ENCODE results near the gene RBPJL. TPM values are rescaled to one million over a fixed set of nuclear protein-coding genes. Genes with fewer than 3 reads are reported as not detected.

Gene RBPJL
- total RNA-seq, 1 experiment from 2014 or later: not detected

DNA sequence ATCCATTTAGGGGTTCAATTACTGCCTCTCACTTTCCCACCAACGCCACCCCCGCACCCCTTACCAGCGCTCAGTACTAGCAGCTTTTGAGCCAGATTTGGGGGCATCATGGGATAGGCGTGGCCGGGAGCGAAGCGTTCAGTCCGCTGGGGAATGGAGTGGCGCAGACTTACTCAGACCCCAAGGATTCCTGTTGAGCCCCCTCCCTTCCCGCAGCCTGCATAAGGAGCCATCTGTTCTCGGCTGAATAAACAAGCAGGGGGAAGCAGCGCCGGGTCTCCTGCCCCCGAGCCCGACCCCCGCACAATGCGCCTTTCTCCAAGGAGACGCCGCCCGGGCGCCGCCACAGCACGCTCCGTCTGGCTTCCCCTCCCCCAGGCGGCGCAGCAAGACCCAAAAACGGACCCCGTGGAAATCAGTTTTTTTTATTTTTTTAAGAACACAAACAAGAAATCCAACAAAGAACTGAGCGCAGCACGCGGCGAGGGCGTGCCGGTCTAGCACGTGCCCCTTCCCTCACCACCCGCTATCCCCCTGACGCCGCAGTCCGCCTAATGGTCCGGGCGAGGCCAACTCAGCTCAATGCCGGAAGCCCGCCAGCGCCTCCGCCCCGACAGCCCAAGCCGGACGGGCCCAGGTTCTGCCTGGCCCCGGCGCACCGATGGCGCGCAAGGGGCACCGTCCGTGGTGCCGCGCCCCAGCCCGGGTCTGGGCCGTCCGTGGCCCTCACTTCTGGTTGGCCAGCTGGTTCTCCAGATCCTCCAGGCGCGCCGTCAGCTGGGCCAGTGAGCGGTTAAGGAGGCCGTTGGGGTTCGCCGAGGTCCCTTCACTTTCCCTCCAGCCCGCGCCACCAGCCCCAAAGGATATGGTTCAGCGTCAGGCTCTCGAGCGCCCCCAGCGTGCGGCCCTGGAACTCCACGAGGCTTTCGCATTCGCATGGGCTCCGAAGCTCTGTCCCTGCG is 13.3 kb upstream of the RBPJL start:
- DNase-seq (ENCODE audit: low spot score): peak; percentile 92

DNA sequence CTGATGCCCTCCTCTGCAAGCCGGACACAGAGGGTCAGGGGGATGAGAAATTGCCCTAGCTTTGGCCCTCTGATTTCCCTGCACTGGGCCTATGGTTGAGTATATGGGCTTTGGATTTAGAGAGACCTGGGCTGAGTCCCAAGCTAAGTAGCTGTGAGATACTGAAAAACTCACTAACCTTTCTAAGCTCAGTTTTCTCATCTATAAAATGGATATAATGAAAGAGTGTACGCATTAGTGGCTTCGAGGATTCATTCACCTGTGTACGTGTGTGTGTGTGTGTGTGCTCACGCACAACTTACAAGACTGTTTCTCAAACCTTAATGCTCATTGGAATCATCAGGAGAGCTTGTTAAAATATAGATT is 12.7 kb upstream of the RBPJL start:
- DNase-seq (ENCODE audit: low spot score): no peak

DNA sequence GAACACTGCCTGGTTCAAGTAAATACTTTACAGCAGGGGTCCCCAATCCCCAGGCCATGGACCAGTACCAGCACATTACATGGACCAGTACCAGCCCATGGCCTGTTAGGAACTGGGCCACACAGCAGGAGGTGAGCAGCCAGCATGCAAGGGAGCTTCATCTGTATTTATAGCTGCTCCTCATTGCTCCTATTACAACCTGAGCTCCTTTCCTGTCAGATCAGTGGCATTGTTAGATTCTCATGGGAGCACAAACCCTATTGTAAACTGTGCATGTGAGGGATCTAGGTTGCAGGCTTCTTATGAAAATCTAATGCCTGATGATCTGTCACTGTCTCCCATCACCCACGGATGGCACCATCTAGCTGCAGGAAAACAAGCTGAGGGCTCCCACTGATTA is 12.0 kb upstream of the RBPJL start:
- DNase-seq (ENCODE audit: low spot score): no peak

DNA sequence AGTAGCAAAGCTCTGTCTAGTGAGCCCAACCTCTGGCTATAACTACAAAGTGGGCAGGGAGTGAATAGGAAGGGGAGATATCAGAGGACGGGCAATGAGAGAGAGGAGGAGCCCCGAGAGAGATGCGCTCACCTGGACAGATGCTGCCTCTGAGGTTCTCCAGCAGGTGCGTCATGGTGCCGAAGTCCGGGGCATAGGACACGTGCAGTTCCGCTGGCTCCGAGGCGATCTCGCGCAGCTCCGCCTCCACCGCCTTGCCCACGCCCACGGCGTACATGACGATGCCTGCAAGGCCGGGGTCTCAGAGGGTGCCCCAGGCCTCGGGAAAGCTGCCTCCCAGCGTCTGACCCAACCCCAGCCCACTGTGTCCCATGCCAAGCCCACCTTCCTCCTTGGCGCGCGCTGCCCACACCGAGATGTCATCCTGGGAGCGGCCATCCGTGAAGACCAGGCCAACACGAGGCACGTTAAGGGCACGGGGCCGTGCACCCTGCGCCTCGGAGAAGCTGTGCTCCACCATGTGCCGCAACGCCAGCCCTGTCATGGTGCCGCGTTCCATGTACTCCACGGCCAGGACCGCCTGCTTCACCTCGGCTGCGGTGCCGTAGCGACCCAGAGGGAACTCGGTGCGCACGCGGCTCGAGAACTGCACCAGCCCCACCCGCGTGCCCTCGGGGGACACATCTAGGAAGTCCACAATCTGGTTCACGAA is 8.7 kb upstream of the RBPJL start:
- DNase-seq (ENCODE audit: low spot score): no peak

DNA sequence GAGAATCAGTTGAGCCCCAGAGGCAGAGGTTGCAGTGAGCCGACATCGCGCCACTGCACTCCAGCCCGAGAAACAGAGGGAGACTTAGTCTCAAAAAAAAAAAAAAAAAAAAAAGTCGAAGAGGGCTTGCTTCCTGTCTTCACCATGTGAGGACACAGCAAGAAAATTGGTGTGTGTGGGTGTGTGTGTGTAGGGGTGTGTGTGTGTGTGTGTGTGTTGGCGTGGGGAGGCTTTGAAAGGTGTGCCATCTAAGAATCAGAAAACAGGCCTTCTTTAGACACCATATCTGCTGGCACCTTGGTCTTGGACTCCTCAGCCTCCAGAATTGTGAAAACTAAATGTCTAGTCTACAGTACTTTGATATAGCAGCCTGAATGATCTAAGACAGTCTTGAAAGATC is 6.9 kb upstream of the RBPJL start:
- no peak for DNase-seq (ENCODE audit: low spot score)

DNA sequence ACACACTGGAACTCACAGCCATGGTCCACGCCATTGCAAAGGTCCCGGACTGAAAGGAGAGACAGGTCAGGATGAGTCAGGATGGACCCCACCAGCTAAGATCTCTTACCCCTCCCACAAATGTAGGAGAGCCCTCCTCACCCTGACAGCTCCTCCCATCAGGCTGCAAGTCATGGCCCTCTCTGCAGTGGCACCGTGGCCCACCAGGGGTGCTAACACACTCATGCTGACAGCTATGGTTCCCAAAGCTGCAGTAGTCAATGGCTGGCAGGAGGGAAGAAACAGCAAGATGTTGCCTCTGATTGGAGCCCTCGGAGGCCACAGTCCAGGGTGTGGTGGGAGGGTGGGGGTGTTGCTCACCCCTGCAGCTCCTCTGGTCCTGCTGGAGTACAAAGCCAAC is 5.7 kb upstream of the RBPJL start:
- peak; percentile 66 for DNase-seq (ENCODE audit: low spot score)

DNA sequence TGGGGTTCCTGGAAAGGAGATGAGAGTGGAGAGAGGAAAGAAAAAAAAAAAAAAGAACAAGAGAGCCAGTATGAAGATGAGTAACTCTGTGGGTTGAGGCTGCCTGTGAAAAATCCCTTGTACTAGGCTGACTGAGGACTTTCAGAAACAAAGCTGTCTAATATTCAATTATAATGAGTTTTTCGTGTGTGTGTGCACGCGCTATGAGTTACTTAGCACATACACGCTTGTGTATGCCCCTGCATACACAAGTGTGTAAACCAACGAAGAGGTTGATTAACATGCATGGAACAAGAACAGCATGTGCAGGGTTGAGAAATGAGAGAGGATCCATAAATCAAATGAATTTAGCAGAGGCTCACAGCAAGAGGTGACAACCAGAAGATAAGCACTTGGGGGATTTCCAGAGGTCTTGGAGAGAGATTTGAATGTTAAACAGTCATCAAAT is 4.8 kb upstream of the RBPJL start:
- no peak for DNase-seq (ENCODE audit: low spot score)

DNA sequence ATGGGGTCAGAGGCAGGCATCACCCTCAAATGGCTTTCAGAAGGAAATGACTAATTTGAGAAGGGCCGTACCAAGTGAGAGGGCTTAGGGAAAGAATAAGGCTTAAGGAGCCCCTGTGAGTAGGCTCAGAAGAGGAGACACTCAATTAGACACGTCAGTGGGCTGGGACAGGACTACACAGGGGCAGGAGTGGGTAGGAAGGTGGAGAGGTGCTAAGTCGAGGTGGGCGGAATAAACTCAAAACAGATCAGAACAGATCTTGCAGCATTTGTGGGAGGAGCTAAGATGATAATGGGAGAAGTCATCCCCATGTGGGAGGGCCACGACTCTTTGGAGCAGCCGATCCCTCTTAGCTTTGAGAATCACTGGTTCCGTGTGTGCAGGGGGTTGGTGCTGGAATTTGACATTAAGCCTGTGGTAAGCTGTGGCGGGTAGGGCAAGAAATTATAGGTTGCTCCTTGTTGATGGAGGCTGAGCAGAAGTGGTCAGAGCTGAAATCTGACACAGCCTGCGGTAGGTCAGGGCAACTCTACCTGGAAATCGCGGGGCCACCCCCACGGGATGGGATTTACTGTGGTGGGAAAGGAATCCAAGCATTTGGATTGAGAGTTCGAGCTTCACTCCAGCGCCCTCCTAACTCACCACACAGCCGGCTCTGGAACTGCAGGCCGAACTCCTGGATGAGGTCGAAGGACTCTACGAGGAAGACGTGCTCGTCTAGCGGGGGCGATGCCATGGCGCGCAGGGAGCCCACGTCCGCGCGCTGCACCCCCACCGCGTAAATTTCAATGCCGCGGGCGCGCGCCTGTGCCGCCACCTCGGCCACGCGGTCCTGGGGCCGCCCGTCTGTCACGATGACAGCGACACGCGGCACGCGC is 2.8 kb upstream of the RBPJL start:
- DNase-seq (ENCODE audit: low spot score): no peak

DNA sequence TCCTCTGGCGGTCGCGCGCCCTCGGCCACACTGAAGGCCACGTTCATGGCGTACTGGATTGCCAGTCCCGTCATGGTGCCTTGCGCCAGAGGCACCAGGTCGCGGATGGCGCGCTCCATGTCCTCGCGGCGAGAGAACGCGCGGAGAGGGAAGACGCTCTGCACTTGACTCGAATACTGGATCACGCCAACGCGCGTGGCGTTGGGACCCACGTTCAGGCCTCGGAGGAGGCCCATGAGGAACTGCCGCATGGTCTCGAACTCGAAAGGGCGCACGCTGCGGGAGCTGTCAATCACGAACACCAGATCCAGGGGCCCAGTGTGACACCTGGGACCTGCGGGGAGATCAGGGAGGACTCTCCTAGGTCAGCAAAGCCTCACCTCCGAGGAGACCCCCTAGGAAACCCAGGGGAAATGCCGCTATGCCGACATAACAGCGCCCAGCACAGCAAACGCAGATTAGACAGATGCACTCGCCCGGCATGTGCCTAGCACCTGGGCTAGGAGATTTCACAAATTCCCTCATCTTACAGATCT is 2.1 kb upstream of the RBPJL start:
- no peak for DNase-seq (ENCODE audit: low spot score)

DNA sequence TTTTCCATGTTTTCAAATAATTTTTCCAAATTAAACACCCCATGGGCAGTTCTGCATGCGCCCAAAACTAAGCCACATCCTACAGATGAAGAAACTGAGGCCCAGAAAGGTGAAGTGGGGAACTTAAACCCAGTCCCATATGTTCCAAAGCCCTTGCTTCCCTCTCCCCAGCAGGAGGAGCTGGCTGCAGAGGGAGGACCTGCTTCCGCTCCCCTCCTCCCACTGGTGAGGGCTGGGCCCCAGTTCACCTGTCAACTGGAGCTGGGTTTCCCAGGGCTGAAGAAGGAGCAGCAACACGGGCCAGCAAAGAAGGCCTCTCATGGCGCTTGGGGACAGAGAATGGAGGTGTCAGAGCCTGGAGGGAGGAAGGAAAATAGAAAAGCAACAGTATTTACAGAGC is 1.4 kb upstream of the RBPJL start:
- DNase-seq (ENCODE audit: low spot score): no peak

DNA sequence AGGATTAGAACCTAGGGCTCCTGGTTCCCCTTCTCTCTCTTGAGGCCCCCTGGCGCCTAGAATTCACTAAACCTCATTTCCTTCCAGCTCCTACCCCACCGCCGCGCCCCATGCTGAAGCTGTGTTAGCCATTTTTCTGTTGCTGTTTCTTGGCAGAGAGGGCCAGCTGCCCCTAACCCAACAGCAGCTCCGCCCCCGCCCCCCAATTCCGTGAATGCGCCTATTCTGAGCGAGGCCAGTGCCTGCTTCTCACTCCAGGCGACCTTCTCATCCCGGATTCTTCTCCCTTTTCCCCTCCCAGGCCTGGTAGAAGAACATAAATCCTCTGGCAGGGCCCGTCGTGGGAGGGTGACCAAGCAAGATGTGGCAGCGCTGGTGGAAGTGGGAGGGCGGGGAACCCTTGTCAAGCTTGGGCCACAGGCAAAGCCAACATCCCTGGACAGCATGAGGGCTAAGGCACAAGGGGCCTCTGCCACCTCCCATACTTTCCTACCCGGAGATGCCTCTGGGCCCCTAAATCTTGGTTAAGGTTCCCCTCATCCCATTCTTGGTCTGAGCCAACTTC is 518 bp downstream of the RBPJL start:
- no peak for DNase-seq (ENCODE audit: low spot score)

DNA sequence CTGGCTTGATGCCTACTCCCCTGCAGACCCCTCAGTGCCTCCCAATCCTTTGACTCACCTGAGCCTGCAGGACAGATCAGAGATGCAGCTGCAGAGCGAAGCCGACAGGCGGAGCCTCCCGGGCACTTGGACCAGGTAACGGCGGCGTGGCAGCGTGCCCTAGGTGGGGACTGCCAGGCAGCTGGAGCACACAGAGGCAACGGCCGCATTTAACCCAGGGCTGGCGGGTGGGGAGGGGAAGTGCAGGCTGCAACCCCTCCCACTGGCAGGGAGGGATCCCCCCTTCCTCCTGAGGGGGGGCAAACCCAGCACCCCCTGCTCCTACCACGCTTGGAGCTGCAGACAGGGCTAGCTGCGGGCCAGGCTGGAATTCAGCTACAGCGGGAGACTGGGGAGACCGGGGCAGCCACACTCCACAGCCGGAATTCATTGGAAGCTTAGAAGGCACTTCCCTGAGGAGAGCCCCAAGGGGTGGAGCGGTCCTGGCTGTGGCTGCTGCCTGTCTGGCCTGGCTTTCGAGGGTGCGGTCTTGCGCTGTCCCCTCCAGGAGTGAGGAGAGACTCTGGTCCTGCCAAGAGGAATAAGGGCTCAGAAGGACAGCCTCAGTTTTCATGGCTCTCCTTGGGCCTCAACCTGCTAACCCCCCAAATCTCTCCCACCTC is 1.6 kb downstream of the RBPJL start, which contains the start of gene MATN4:
Gene MATN4, minus strand, starts transcription at position 183 of the 662 bp plus-strand sequence. CDS start 2,717 bp downstream, outside the sequence.
- peak; percentile 45 for DNase-seq (ENCODE audit: low spot score)

DNA sequence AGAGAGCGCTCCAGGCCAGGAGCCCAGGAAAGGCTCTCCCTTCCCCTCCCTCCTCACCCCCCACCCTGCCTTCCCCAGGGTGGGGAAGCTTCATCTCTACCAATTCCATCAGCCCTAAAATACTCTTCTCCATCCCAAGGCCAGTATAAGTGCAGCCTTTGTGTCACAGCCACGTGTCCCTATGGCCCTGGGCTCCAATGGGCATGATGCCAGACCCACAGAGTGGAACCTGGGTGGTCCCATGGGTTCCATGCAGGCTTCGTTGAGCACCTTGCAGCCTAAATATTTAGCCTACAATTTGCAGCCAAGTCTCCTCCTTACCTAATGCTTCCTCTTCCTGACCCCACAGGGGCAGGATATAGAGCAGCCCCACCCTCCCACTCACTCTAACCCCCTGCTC is 2.4 kb downstream of the RBPJL start:
- DNase-seq (ENCODE audit: low spot score): no peak

DNA sequence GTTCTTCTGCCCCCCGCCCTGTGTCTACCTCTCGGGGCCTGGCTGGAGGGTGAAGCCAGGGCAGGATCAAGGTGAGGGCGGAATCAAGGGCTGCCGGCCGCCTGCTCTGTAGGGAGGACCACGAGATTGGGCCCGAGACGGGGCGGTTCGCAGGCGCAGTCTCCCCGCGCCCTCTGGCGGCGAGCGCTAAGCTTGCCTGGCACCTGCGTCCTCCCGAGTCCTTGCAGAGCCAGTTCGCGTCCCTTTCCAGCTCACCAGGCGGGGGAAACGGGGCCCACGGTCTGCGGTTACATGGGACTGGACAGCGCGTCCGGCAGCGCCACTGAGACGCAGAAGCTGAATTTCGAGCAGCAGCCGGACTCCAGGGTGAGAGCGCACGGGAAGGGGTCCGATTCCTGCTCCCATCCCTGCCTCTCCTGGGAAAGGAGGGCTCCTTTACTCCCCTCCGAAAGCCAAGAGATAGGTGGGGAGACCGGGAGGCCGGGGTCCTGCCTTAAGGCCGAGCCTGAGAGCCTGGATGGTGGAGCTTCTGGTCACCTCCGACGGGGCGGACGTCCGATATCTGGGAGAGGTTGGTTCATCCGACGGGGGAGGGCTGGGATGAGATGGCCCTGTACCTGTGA is 5.1 kb downstream of the RBPJL start:
- peak; percentile 84 for DNase-seq (ENCODE audit: low spot score)

DNA sequence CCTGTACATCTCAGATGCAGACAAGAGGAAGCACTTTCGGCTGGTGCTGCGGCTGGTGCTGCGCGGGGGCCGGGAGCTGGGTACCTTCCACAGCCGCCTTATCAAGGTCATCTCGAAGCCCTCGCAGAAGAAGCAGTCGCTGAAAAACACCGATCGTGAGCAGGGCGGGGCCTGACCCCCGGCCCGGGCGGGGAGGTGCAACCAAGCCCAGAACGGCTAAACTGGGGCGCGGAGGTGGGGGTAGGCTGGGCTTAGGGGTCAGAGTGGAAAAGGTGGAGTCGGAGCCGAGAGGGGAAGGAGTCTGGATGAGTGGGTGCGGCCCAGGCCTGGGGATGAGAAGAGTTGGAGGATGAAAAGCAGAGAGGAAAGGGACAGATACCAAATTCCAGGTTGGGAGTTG is 5.6 kb downstream of the RBPJL start:
- no peak for DNase-seq (ENCODE audit: low spot score)

DNA sequence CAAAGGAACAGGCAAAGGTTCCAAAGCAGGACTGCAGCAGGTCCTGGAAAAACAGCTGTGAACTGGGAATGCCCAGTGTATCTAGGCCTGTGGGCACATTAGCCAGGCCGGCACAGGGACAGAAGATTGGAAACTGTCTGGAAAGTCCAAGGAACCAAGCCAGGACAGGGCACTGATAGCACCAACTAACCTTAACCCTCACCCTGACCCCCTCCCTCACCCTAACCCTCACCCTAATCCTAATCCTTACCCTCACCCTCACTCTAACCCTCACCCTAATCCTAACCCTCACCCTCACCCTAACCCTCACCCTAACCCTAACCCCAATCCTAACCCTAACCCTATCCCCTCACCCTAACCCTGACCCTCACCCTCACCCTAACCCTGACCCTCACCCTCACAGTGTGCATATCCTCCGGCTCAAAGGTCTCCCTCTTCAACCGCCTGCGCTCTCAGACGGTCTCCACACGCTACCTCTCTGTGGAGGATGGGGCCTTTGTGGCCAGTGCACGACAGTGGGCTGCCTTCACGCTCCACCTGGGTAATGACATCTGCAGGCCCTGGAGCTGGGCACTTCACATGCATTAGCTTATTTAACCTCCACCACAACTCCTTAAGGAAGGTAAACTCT is 6.5 kb downstream of the RBPJL start:
- DNase-seq (ENCODE audit: low spot score): no peak

DNA sequence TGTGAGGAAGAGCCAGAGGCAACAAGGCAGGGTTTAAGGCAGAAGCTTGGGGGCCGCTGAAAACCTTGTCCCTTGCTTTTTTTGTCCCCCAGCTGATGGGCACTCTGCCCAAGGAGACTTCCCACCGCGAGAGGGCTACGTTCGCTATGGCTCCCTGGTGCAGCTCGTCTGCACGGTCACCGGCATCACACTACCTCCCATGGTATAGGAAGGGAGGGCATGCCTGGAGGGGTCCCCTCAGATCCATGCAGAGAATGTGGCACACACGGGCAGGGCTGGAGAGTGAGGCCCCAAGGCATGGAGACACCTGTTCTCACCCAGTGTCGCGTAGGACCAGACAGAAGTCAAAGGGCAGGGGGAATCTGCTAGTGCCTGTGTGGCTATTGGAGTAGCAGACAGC is 7.3 kb downstream of the RBPJL start:
- DNase-seq (ENCODE audit: low spot score): no peak

DNA sequence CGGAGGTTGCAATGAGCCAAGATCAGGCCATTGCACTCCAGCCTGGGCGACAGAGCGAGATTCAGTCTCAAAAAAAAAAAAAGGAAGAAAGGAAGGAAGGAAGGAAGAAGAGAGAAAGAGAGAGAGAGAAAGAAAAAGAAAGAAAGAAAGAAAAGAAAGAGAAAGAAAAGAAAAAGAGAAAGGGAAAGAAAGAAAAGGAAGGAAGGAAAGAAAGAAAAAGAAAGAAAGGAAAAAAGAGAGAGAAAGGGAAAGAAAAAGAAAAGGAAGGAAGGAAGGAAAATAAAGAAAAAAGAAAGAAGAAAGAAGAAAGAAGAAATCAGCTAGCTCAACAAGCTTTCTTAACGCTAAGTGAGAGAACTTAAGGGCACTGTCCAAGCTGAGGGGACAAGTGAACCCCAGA is 9.0 kb downstream of the RBPJL start:
- DNase-seq (ENCODE audit: low spot score): no peak

Measured in HT-29 (cell line).